Left lung (tissue), 10 donors: ENCODE data around the gene FGGY. TPM values are rescaled to one million over a fixed set of nuclear protein-coding genes. Genes with fewer than 3 reads are reported as not detected.

ENCODE experiments used
- ATAC-seq: fragments of 200-7000 bp; cut with Tn5 transposase; one replicate; pipeline ENCODE4 v1.9.1; 2020; ENCODE audit warnings: moderate library complexity
- DNase-seq, 4 donors: peaks; one replicate each; pipeline ENCODE4 v3.0.0-alpha.2; 2013 to 2020
- H3K27ac ChIP-seq, 2 donors: fragments of 200-600 bp; sonication (generic) in 1 of 2; one replicate each; pipeline versions ENCODE4 v1.5.0 to v1.8.0; 2020 to 2021
- H3K27me3 ChIP-seq, 2 donors: fragments of 200-600 bp; sonication (generic) in 1 of 2; one replicate each; pipeline versions ENCODE4 v1.5.0 to v1.8.0; 2020 to 2021
- H3K36me3 ChIP-seq, 2 donors: fragments of 200-600 bp; sonication (generic) in 1 of 2; one replicate each; pipeline versions ENCODE4 v1.5.0 to v1.8.0; 2020 to 2021
- H3K4me1 ChIP-seq, 2 donors: fragments of 200-600 bp; one replicate each; pipeline ENCODE4 v1.8.0; 2021
- H3K4me3 ChIP-seq, 2 donors: fragments of 200-600 bp; sonication (generic) in 1 of 2; one replicate each; pipeline versions ENCODE4 v1.5.0 to v1.8.0; 2020 to 2021; ENCODE audit warnings: mild to moderate bottlenecking in 1 of 2
- H3K9me3 ChIP-seq, 2 donors: fragments of 200-600 bp; sonication (generic) in 1 of 2; one replicate each; pipeline versions ENCODE4 v1.5.0 to v1.8.0; 2020 to 2021
- intact Hi-C, 2 donors: fragments of 100-400 bp; cut with DNase I; formaldehyde crosslinking; loops; one replicate each; pipeline versions ENCODE4 v1.11.2 to v1.14.2; 2022
- polyA plus RNA-seq, 6 donors: library from polyadenylated mRNA; unstranded; fragments of 120-200 nt; gene quantifications; one replicate each; pipeline ENCODE4 v1.2.1, GENCODE V29; 2013; ENCODE audit not compliant: insufficient read length in 6 of 6
- total RNA-seq, 2 donors: library from RNA; stranded (reverse); fragmentation: NEBNext Ultra II Directional; extraction: Animal tissue kit (Norgen Biotek cat#: 25700); gene quantifications; one replicate each; pipeline ENCODE4 v1.2.1, GENCODE V29; 2021
- TF ChIP-seq, protein P1 (sequence below), 2 donors: fragments of 200-600 bp; sonication (generic) in 1 of 2; IDR thresholded peaks; one replicate each; pipeline versions ENCODE4 v1.5.0 to v1.8.0; 2021; ENCODE audit warnings: antibody characterized with exemption in 2 of 2
- donor health status: DM: no; HTN: yes; CAD: no.
- donor health status: DM: no; HTN: no; CAD: no.

Gene FGGY
- total and polyA plus RNA-seq, 8 donors, result 13.5 to 22.7 (median 18.4) TPM

DNA sequence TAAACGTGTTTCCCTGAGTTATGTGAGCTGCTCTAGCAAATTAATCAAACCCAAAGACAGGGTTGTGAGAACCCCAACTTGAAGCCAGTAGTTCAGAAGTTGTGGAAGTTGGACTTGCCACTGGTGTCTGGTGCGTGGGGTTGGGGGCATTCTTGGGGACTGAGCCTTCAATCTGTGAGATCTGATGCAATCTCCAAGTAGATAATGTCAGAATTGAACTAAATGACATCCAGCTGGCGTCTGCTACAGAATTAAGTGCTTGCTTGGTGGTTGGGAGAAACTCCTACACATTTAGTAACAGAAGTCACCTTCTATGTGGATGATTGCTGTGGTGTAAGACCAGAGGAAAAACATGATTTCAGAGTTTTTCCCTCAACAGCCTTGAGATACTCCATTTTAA is 207.4 kb downstream of the FGGY start:
- intact Hi-C loops, result no loop called here
- Histone ChIP-seq H3K9me3 (no peaks in the 10 kb centered on the region), H3K4me1 (peaks cover 0 to 35% of the 10 kb centered on the region in 2 donors), H3K36me3 (no peaks in the 10 kb centered on the region), H3K27me3 (no peaks in the 10 kb centered on the region), H3K27ac (no peak overlapping the region), H3K4me3 (no peak overlapping the region)
- no peak for DNase-seq
- no peak for ATAC-seq
- TF ChIP-seq, protein P1, sequence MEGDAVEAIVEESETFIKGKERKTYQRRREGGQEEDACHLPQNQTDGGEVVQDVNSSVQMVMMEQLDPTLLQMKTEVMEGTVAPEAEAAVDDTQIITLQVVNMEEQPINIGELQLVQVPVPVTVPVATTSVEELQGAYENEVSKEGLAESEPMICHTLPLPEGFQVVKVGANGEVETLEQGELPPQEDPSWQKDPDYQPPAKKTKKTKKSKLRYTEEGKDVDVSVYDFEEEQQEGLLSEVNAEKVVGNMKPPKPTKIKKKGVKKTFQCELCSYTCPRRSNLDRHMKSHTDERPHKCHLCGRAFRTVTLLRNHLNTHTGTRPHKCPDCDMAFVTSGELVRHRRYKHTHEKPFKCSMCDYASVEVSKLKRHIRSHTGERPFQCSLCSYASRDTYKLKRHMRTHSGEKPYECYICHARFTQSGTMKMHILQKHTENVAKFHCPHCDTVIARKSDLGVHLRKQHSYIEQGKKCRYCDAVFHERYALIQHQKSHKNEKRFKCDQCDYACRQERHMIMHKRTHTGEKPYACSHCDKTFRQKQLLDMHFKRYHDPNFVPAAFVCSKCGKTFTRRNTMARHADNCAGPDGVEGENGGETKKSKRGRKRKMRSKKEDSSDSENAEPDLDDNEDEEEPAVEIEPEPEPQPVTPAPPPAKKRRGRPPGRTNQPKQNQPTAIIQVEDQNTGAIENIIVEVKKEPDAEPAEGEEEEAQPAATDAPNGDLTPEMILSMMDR (IDR thresholded peaks at IDR 0.05), result no peak

DNA sequence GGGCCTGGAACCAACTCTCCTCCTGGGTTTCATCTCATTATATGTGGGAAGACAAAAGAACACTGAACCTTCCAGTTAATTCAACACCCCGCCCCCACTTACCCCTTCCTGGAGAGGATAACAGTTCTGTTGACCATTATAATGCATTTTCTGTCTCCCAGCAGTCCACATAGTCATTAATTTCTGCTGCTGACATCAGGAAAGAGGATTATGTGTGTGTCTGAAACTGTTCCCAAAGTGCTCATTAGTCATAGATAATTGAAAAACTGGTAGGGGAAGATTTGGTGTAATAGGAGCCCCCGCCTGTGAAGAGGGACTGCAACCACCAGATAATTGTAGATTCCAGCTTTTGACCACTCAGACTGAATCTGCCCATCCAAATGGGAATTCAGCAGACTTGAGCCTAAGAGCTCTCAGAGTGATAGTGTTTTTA is 208.7 kb downstream of the FGGY start:
- no peak for ATAC-seq
- no peaks in the 10 kb centered on the region for H3K36me3 ChIP-seq
- peaks cover 0 to 22% of the 10 kb centered on the region in 2 donors for H3K4me1 ChIP-seq
- H3K27me3 ChIP-seq, result no peaks in the 10 kb centered on the region
- intact Hi-C loops, result no loop called here
- H3K9me3 ChIP-seq, result no peaks in the 10 kb centered on the region
- TF ChIP-seq, protein P1 (IDR thresholded peaks at IDR 0.05), result no peak
- no peak for DNase-seq
- H3K27ac ChIP-seq, result no peak overlapping the region
- H3K4me3 ChIP-seq, result no peak overlapping the region

DNA sequence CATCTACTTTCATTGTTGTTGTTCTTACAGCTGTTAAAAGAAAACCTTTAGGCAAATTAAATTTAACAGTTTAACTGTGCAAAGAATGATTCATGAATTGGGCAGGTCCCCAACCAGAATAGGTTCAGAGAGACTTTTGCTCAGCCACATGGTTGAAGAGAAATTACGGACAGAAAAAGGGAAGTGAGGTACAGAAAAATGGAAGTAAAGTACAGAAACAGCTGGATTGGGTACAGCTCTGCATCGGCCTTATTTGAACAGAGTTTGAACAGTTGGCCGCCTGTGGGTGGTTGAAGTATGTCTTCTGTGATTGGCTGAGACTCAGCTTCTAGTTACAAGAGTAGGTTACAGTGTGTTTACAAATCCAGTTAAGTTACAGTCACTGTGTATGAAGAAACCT is 210.1 kb downstream of the FGGY start:
- DNase-seq (peak in 1 of 4 donors; percentile 55), ATAC-seq (peak; percentile 87)
- Histone ChIP-seq H3K9me3 (no peaks in the 10 kb centered on the region), H3K4me3 (no peak overlapping the region), H3K36me3 (no peaks in the 10 kb centered on the region), H3K27ac (peak overlapping the region; percentile 31 to 86), H3K4me1 (peaks cover 0 to 11% of the 10 kb centered on the region in 2 donors), H3K27me3 (no peaks in the 10 kb centered on the region)
- TF ChIP-seq, protein P1 (IDR thresholded peaks at IDR 0.05), result no peak
- intact Hi-C loops, result no loop called here

DNA sequence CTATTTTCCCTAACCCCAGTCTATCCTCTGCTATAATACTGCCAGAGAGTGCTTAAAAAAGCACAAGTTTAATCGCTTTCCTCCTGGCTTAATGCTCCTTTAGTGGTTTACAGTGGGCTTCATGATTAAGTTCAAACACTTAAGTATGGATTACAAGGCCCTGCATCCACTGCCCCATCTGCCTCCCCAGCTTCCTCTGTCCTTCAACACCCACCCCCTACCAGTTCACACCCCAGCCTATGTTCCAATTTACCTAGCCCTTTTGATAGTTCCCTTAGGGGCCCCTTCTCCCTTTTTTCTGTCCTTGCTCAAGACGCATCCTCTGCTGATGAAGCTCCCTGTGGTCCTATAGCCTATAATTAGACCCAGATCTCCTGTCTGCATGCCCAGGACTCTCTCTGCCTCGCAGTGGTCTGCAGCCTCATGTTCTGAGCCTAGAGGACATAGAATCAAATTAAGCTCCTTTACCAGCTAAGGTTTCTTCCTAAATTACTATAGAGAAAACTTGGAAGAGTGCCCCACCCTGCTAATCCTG is 212.5 kb downstream of the FGGY start:
- Histone ChIP-seq H3K36me3 (no peaks in the 10 kb centered on the region), H3K27ac (no peak overlapping the region), H3K4me1 (peaks cover 0 to 14% of the 10 kb centered on the region in 2 donors), H3K4me3 (no peak overlapping the region), H3K27me3 (no peaks in the 10 kb centered on the region), H3K9me3 (no peaks in the 10 kb centered on the region)
- intact Hi-C loops, result no loop called here
- no peak for DNase-seq
- TF ChIP-seq, protein P1 (IDR thresholded peaks at IDR 0.05), result no peak
- ATAC-seq, result no peak

DNA sequence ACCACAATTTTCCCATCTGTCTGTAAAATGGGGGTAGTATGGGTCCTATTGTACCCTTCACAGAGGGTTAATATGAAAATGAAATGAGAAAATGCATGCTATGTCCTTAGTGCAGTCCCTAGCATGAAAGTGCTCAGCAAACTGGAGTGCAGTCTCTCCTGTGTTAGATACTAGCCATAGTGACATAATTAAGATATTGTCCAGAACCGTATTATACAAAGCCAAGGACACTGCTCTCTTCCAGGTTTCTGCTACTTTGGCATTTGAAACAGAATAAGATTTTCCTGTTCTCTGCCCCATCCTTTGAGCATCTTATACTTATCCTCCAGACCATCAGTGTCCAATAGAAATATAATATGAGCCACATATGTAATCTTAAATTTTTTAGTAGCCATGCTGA is 213.4 kb downstream of the FGGY start:
- DNase-seq, result no peak
- TF ChIP-seq, protein P1 (IDR thresholded peaks at IDR 0.05), result no peak
- H3K36me3 ChIP-seq, result no peaks in the 10 kb centered on the region
- no peaks in the 10 kb centered on the region for H3K9me3 ChIP-seq
- ATAC-seq, result no peak
- intact Hi-C loops, result no loop called here
- H3K4me3 ChIP-seq, result no peak overlapping the region
- no peaks in the 10 kb centered on the region for H3K27me3 ChIP-seq
- peaks cover 0 to 14% of the 10 kb centered on the region in 2 donors for H3K4me1 ChIP-seq
- no peak overlapping the region for H3K27ac ChIP-seq
